SIG-M5 (cell line): ENCODE measurements around the gene CYP2S1.
"Not testable (repeated sequence)": the region's sequence is repeated elsewhere in the genome, so short reads cannot be mapped to it uniquely, and the experiment has no call there.

ENCODE experiments used
- DNase-seq: peaks from one replicate; lab custom pipeline; 2025; lab: John Stamatoyannopoulos, UW

CYP2S1 gene

GRCh38 chr19:41195675-41196497, 2.9 kb downstream of the CYP2S1 start:
- no peak for DNase-seq

- DNase-seq: no peak
Observed at GRCh38 chr19:41198559-41198958, 5.5 kb downstream of the CYP2S1 start.

- DNase-seq: no peak
Observed at GRCh38 chr19:41203371-41203770, 10.4 kb downstream of the CYP2S1 start.

GRCh38 chr19:41204338-41204737, 11.3 kb downstream of the CYP2S1 start:
- DNase-seq: not testable (repeated sequence)

- DNase-seq: no peak
Observed at GRCh38 chr19:41205995-41206394, 13.0 kb downstream of the CYP2S1 start.

GRCh38 chr19:41206456-41206855, 13.4 kb downstream of the CYP2S1 start:
- DNase-seq: no peak

GRCh38 chr19:41206926-41207750, 14.1 kb downstream of the CYP2S1 start:
- DNase-seq: no peak

- DNase-seq: no peak
Observed at GRCh38 chr19:41214161-41214560, 21.1 kb downstream of the CYP2S1 start.

- no peak for DNase-seq
Observed at GRCh38 chr19:41217741-41218140, 24.7 kb downstream of the CYP2S1 start.

- DNase-seq: no peak
Observed at GRCh38 chr19:41218249-41218614, 25.2 kb downstream of the CYP2S1 start.

- DNase-seq: no peak
Observed at GRCh38 chr19:41218615-41219507, 25.8 kb downstream of the CYP2S1 start, which contains the start of gene AXL. AXL (plus strand) TSS chr19:41219223; CDS start chr19:41219393, 170 bp downstream.

GRCh38 chr19:41219924-41220567, 27.0 kb downstream of the CYP2S1 start:
- no peak for DNase-seq

- DNase-seq: no peak
Observed at GRCh38 chr19:41220811-41221210, 27.8 kb downstream of the CYP2S1 start.

GRCh38 chr19:41221514-41222205, 28.6 kb downstream of the CYP2S1 start:
- DNase-seq: no peak

GRCh38 chr19:41222240-41222639, 29.2 kb downstream of the CYP2S1 start:
- DNase-seq: no peak

GRCh38 chr19:41223431-41224234, 30.6 kb downstream of the CYP2S1 start:
- no peak for DNase-seq

- no peak for DNase-seq
Observed at GRCh38 chr19:41224632-41225031, 31.6 kb downstream of the CYP2S1 start.

GRCh38 chr19:41225238-41226052, 32.4 kb downstream of the CYP2S1 start:
- no peak for DNase-seq
